Neural cell (in vitro differentiated cells): Measurements from ENCODE around the gene EIF4A2. TPM values are rescaled to one million over a fixed set of nuclear protein-coding genes. Genes with fewer than 3 reads are reported as not detected.

Source experiments
- H2AFZ ChIP-seq: fragments of 200-600, 300-800 bp; sonication (generic), shearing (Covaris generic); 2 replicates; pipeline ENCODE4 v1.6.0; 2014; ENCODE audit warnings: low read depth, mild to moderate bottlenecking, antibody characterized with exemption, low read length, moderate library complexity
- H3F3A ChIP-seq: fragments of 200-600 bp; shearing (Covaris generic); 2 replicates; pipeline ENCODE4 v1.6.1; 2016; ENCODE audit warnings: mild to moderate bottlenecking, moderate library complexity, mixed read lengths, antibody characterized with exemption, low read length; ENCODE audit not compliant: insufficient read depth, poor library complexity, severe bottlenecking
- H3K27ac ChIP-seq: fragments of 200-600, 300-800 bp; sonication (generic), shearing (Covaris generic); 2 replicates; pipeline ENCODE4 v1.5.1; 2014; ENCODE audit warnings: mild to moderate bottlenecking, low read length, moderate library complexity
- H3K27me3 ChIP-seq: fragments of 300-800, 200-600 bp; sonication (generic), shearing (Covaris generic); 2 replicates; pipeline ENCODE4 v1.6.0; 2014; ENCODE audit warnings: mild to moderate bottlenecking, low read depth, low read length, moderate library complexity; ENCODE audit not compliant: insufficient read depth
- H3K36me3 ChIP-seq: fragments of 300-800, 200-600 bp; sonication (generic), shearing (Covaris generic); 2 replicates; pipeline ENCODE4 v1.5.1; 2014; ENCODE audit warnings: mild to moderate bottlenecking, antibody characterized with exemption, low read length, moderate library complexity; ENCODE audit not compliant: insufficient read depth
- H3K4me2 ChIP-seq: fragments of 300-800, 200-600 bp; sonication (generic), shearing (Covaris generic); 2 replicates; pipeline ENCODE4 v1.6.0; 2014; ENCODE audit warnings: mild to moderate bottlenecking, low read length
- H3K4me3 ChIP-seq: fragments of 300-800, 200-600 bp; sonication (generic), shearing (Covaris generic); 2 replicates; pipeline ENCODE4 v1.5.1; 2014; ENCODE audit warnings: mild to moderate bottlenecking, low read length, moderate library complexity
- H3K79me2 ChIP-seq: fragments of 200-600 bp; shearing (Covaris generic); replicated peaks from 2 replicates; pipeline ENCODE4 v1.6.0; 2014; ENCODE audit warnings: mild to moderate bottlenecking, low read length, moderate library complexity; ENCODE audit not compliant: insufficient read depth
- H3K9ac ChIP-seq: fragments of 300-800, 200-600 bp; sonication (generic), shearing (Covaris generic); 2 replicates; pipeline ENCODE4 v1.6.1; 2016; ENCODE audit warnings: mild to moderate bottlenecking, low read length, mixed read lengths
- H3K9me2 ChIP-seq: fragments of 200-600 bp; shearing (Covaris generic); 2 replicates; pipeline ENCODE4 v1.6.1; 2016; ENCODE audit warnings: mild to moderate bottlenecking, low read length, mixed read lengths; ENCODE audit not compliant: insufficient read depth
- H3K9me3 ChIP-seq: fragments of 200-600, 300-800 bp; sonication (generic), shearing (Covaris generic); 2 replicates; pipeline ENCODE4 v1.6.1; 2016; ENCODE audit warnings: mild to moderate bottlenecking, mixed run types, low read length, moderate library complexity, mixed read lengths
- H4K20me1 ChIP-seq: fragments of 200-600 bp; shearing (Covaris generic); 2 replicates; pipeline ENCODE4 v1.6.1; 2016; ENCODE audit warnings: mild to moderate bottlenecking, mixed run types; ENCODE audit not compliant: insufficient read depth
- CTCF ChIP-seq: fragments of 450-650 bp; IDR thresholded peaks from 2 replicates; pipeline ENCODE4 v1.5.1; 2014; ENCODE audit warnings: antibody characterized with exemption, mild to moderate bottlenecking, moderate library complexity; ENCODE audit not compliant: poor library complexity, severe bottlenecking
- EP300 ChIP-seq: fragments of 450-650 bp; conservative IDR thresholded peaks from 2 replicates; pipeline ENCODE4 v1.6.1; 2014; ENCODE audit warnings: antibody characterized with exemption, mild to moderate bottlenecking, moderate library complexity; ENCODE audit not compliant: poor library complexity, severe bottlenecking
- EZH2 ChIP-seq: fragments of 200-600, 300-800 bp; shearing (Covaris generic), sonication (generic); IDR thresholded peaks from 2 replicates; pipeline ENCODE4 v1.6.1; 2014; ENCODE audit warnings: antibody characterized with exemption, low read length, borderline replicate concordance, mild to moderate bottlenecking; ENCODE audit not compliant: insufficient read depth, poor library complexity, severe bottlenecking
- MXI1 ChIP-seq: fragments of 450-650 bp; conservative IDR thresholded peaks from 2 replicates; pipeline ENCODE4 v1.6.1; 2014; ENCODE audit warnings: antibody characterized with exemption, mild to moderate bottlenecking; ENCODE audit not compliant: poor library complexity, severe bottlenecking
- POLR2AphosphoS5 ChIP-seq: IDR thresholded peaks from 2 replicates; pipeline ENCODE4 v1.6.1; 2012
- RAD21 ChIP-seq: fragments of 450-650 bp; conservative IDR thresholded peaks from 2 replicates; pipeline ENCODE4 v1.6.1; 2014; ENCODE audit warnings: antibody characterized with exemption, mild to moderate bottlenecking, moderate library complexity
- SMC3 ChIP-seq: fragments of 450-650 bp; conservative IDR thresholded peaks from 2 replicates; pipeline ENCODE4 v1.6.1; 2014; ENCODE audit warnings: antibody characterized with exemption, mild to moderate bottlenecking, moderate library complexity; ENCODE audit not compliant: poor library complexity
- TAF1 ChIP-seq: IDR thresholded peaks from 2 replicates; pipeline ENCODE4 v1.6.1; 2012; ENCODE audit warnings: low read depth
- polyA plus RNA-seq: library from polyadenylated mRNA; depleted of rRNA; stranded (reverse); fragments of >200 nt; gene quantifications from 2 replicates; pipeline ENCODE4 v1.2.3, GENCODE V29; 2014
- TF ChIP-seq, protein P1 (sequence below): IDR thresholded peaks from 2 replicates; pipeline ENCODE4 v1.6.1; 2012; ENCODE audit warnings: borderline replicate concordance

EIF4A2 gene
- polyA plus RNA-seq, 1 donor from 2014 or later = 3,298 TPM

GRCh38 chr3:186826976-186827857 is 43.8 kb downstream of the EIF4A2 start:
- Histone ChIP-seq H3K27ac (no peak overlapping the region), H3F3A (no peaks in the 10 kb centered on the region), H3K9ac (peak overlapping the region; percentile 67), H3K79me2 (no peaks in the 10 kb centered on the region), H2AFZ (peak overlapping the region; percentile 33), H3K9me3 (no peaks in the 10 kb centered on the region), H3K4me3 (peak overlapping the region; percentile 74), H3K27me3 (peaks cover 58% of the 10 kb centered on the region), H4K20me1 (no peaks in the 10 kb centered on the region), H3K36me3 (no peaks in the 10 kb centered on the region), H3K9me2 (no peaks in the 10 kb centered on the region), H3K4me2 (peak overlapping the region; percentile 70)
- TF ChIP-seq SMC3 (no peak), CTCF (peak; percentile 23), EZH2 (no peak), TAF1 (peak; percentile 51), RAD21 (peak; percentile 23), EP300 (no peak), MXI1 (peak; percentile 47), POLR2AphosphoS5 (peak; percentile 76)
- TF ChIP-seq, protein P1, sequence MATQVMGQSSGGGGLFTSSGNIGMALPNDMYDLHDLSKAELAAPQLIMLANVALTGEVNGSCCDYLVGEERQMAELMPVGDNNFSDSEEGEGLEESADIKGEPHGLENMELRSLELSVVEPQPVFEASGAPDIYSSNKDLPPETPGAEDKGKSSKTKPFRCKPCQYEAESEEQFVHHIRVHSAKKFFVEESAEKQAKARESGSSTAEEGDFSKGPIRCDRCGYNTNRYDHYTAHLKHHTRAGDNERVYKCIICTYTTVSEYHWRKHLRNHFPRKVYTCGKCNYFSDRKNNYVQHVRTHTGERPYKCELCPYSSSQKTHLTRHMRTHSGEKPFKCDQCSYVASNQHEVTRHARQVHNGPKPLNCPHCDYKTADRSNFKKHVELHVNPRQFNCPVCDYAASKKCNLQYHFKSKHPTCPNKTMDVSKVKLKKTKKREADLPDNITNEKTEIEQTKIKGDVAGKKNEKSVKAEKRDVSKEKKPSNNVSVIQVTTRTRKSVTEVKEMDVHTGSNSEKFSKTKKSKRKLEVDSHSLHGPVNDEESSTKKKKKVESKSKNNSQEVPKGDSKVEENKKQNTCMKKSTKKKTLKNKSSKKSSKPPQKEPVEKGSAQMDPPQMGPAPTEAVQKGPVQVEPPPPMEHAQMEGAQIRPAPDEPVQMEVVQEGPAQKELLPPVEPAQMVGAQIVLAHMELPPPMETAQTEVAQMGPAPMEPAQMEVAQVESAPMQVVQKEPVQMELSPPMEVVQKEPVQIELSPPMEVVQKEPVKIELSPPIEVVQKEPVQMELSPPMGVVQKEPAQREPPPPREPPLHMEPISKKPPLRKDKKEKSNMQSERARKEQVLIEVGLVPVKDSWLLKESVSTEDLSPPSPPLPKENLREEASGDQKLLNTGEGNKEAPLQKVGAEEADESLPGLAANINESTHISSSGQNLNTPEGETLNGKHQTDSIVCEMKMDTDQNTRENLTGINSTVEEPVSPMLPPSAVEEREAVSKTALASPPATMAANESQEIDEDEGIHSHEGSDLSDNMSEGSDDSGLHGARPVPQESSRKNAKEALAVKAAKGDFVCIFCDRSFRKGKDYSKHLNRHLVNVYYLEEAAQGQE = peak; percentile 46

GRCh38 chr3:186828340-186828739 is 45.0 kb downstream of the EIF4A2 start:
- no peaks in the 10 kb centered on the region for H3K79me2 ChIP-seq
- H3K9me3 ChIP-seq = no peaks in the 10 kb centered on the region
- no peaks in the 10 kb centered on the region for H3K36me3 ChIP-seq
- H3K27ac ChIP-seq = no peak overlapping the region
- H3K4me2 ChIP-seq = no peak overlapping the region
- peaks cover 58% of the 10 kb centered on the region for H3K27me3 ChIP-seq
- no peak overlapping the region for H2AFZ ChIP-seq
- no peak overlapping the region for H3K4me3 ChIP-seq
- no peaks in the 10 kb centered on the region for H3K9me2 ChIP-seq
- no peaks in the 10 kb centered on the region for H3F3A ChIP-seq
- no peaks in the 10 kb centered on the region for H4K20me1 ChIP-seq
- no peak overlapping the region for H3K9ac ChIP-seq
- no peak for TF ChIP-seq MXI1
- no peak for TF ChIP-seq CTCF
- TF ChIP-seq, protein P1 = no peak
- no peak for TF ChIP-seq RAD21
- TF ChIP-seq EZH2 = no peak
- no peak for TF ChIP-seq EP300
- TF ChIP-seq TAF1 = no peak
- TF ChIP-seq POLR2AphosphoS5 = no peak
- TF ChIP-seq SMC3 = no peak
